ENCODE measurements around the gene PCDHGA7.
"Not testable (repeated sequence)": the region's sequence is repeated elsewhere in the genome, so short reads cannot be mapped to it uniquely, and the experiment has no call there.

Gene PCDHGA7

GRCh38 chr5:141369994-141370848, 12.3 kb upstream of the PCDHGA7 start, which contains the start of gene PCDHGB3:
Gene PCDHGB3 (plus strand): TSS chr5:141370242. CDS start chr5:141370395, 153 bp downstream.
- H3K4me3 ChIP-seq (ENCODE audit: low read depth, low read length) = peak within 1 kb of the TSS; percentile 67
- H3K4me1 ChIP-seq (ENCODE audit: control insufficient read depth, insufficient read depth, low read length, unreplicated experiment) = no peaks in the 10 kb centered on the region
- no peak within 1 kb of the TSS for H3K27ac ChIP-seq (ENCODE audit: low read depth, low read length)
- peaks cover 91% of the 10 kb centered on the region for H3K27me3 ChIP-seq (ENCODE audit: insufficient read depth, low read length)
- peak within 1 kb of the TSS; percentile 59 for H2AFZ ChIP-seq (ENCODE audit: low read length, unreplicated experiment)
- H3K36me3 ChIP-seq (ENCODE audit: insufficient read depth, low read length) = no peaks in the 10 kb centered on the region
- no peaks in the 10 kb centered on the region for H3K79me2 ChIP-seq (ENCODE audit: control insufficient read depth, insufficient read depth, low read length, unreplicated experiment)

- Histone ChIP-seq H3K27ac (ENCODE audit: low read depth, low read length) (no peak overlapping the region), H3K27me3 (ENCODE audit: insufficient read depth, low read length) (peaks cover 77% of the 10 kb centered on the region), H2AFZ (ENCODE audit: low read length, unreplicated experiment) (no peak overlapping the region), H3K4me1 (ENCODE audit: control insufficient read depth, insufficient read depth, low read length, unreplicated experiment) (no peaks in the 10 kb centered on the region), H3K4me3 (ENCODE audit: low read depth, low read length) (no peak overlapping the region), H3K79me2 (ENCODE audit: control insufficient read depth, insufficient read depth, low read length, unreplicated experiment) (no peaks in the 10 kb centered on the region), H3K36me3 (ENCODE audit: insufficient read depth, low read length) (no peaks in the 10 kb centered on the region)
These were observed 10.7 kb upstream of the PCDHGA7 start for GRCh38 chr5:141371572-141372475.

- Histone ChIP-seq H3K4me1 (ENCODE audit: control insufficient read depth, insufficient read depth, low read length, unreplicated experiment) (no peaks in the 10 kb centered on the region), H2AFZ (ENCODE audit: low read length, unreplicated experiment) (no peak within 1 kb of the TSS), H3K4me3 (ENCODE audit: low read depth, low read length) (peak within 1 kb of the TSS; percentile 67), H3K27me3 (ENCODE audit: insufficient read depth, low read length) (peaks cover 72% of the 10 kb centered on the region), H3K36me3 (ENCODE audit: insufficient read depth, low read length) (no peaks in the 10 kb centered on the region), H3K79me2 (ENCODE audit: control insufficient read depth, insufficient read depth, low read length, unreplicated experiment) (no peaks in the 10 kb centered on the region), H3K27ac (ENCODE audit: low read depth, low read length) (no peak within 1 kb of the TSS)
These were observed 8.7 kb upstream of the PCDHGA7 start, which contains the start of gene PCDHGA6 for GRCh38 chr5:141373673-141374317. Gene PCDHGA6 (plus strand): TSS chr5:141373891. CDS start chr5:141374084, 193 bp downstream.

GRCh38 chr5:141374627-141375026, 7.9 kb upstream of the PCDHGA7 start:
- H2AFZ ChIP-seq (ENCODE audit: low read length, unreplicated experiment) = no peak overlapping the region
- peak overlapping the region; percentile 67; the same call in 1 of the 2 replicates for H3K4me3 ChIP-seq (ENCODE audit: low read depth, low read length)
- H3K4me1 ChIP-seq (ENCODE audit: control insufficient read depth, insufficient read depth, low read length, unreplicated experiment) = no peaks in the 10 kb centered on the region
- H3K79me2 ChIP-seq (ENCODE audit: control insufficient read depth, insufficient read depth, low read length, unreplicated experiment) = no peaks in the 10 kb centered on the region
- H3K27ac ChIP-seq (ENCODE audit: low read depth, low read length) = no peak overlapping the region
- peaks cover 74% of the 10 kb centered on the region for H3K27me3 ChIP-seq (ENCODE audit: insufficient read depth, low read length)
- no peaks in the 10 kb centered on the region for H3K36me3 ChIP-seq (ENCODE audit: insufficient read depth, low read length)

- peaks cover 74% of the 10 kb centered on the region for H3K27me3 ChIP-seq (ENCODE audit: insufficient read depth, low read length)
- not testable (repeated sequence) for H3K36me3 ChIP-seq (ENCODE audit: insufficient read depth, low read length); H3K4me1 ChIP-seq (ENCODE audit: control insufficient read depth, insufficient read depth, low read length, unreplicated experiment); H3K4me3 ChIP-seq (ENCODE audit: low read depth, low read length); H2AFZ ChIP-seq (ENCODE audit: low read length, unreplicated experiment); H3K79me2 ChIP-seq (ENCODE audit: control insufficient read depth, insufficient read depth, low read length, unreplicated experiment); H3K27ac ChIP-seq (ENCODE audit: low read depth, low read length)
These were observed 6.9 kb upstream of the PCDHGA7 start for GRCh38 chr5:141375444-141376155.

- Histone ChIP-seq H3K27ac (ENCODE audit: low read depth, low read length) (no peak overlapping the region), H3K4me3 (ENCODE audit: low read depth, low read length) (no peak overlapping the region), H3K4me1 (ENCODE audit: control insufficient read depth, insufficient read depth, low read length, unreplicated experiment) (no peaks in the 10 kb centered on the region), H3K36me3 (ENCODE audit: insufficient read depth, low read length) (no peaks in the 10 kb centered on the region), H3K79me2 (ENCODE audit: control insufficient read depth, insufficient read depth, low read length, unreplicated experiment) (no peaks in the 10 kb centered on the region), H3K27me3 (ENCODE audit: insufficient read depth, low read length) (peaks cover 83% of the 10 kb centered on the region), H2AFZ (ENCODE audit: low read length, unreplicated experiment) (no peak overlapping the region)
These were observed 803 bp downstream of the PCDHGA7 start for GRCh38 chr5:141383345-141383744.

- H3K4me1 ChIP-seq (ENCODE audit: control insufficient read depth, insufficient read depth, low read length, unreplicated experiment) = no peaks in the 10 kb centered on the region
- no peak overlapping the region for H3K4me3 ChIP-seq (ENCODE audit: low read depth, low read length)
These were observed 2.1 kb downstream of the PCDHGA7 start for GRCh38 chr5:141384471-141385267.

GRCh38 chr5:141387557-141388311, 5.2 kb downstream of the PCDHGA7 start, which contains the start of gene PCDHGB4:
Gene PCDHGB4 (plus strand): TSS chr5:141387698. CDS start chr5:141387885, 187 bp downstream.
- peak within 1 kb of the TSS; percentile 56 for H3K4me3 ChIP-seq (ENCODE audit: low read depth, low read length)
- peaks cover 88% of the 10 kb centered on the region for H3K27me3 ChIP-seq (ENCODE audit: insufficient read depth, low read length)
- H3K79me2 ChIP-seq (ENCODE audit: control insufficient read depth, insufficient read depth, low read length, unreplicated experiment); H3K4me1 ChIP-seq (ENCODE audit: control insufficient read depth, insufficient read depth, low read length, unreplicated experiment); H2AFZ ChIP-seq (ENCODE audit: low read length, unreplicated experiment); H3K36me3 ChIP-seq (ENCODE audit: insufficient read depth, low read length); H3K27ac ChIP-seq (ENCODE audit: low read depth, low read length): not testable (repeated sequence)

More at GRCh38 chr5:141384471-141385267, 2.1 kb downstream of the PCDHGA7 start:
- Histone ChIP-seq H3K27ac (ENCODE audit: low read depth, low read length) (no peak overlapping the region), H2AFZ (ENCODE audit: low read length, unreplicated experiment) (no peak overlapping the region), H3K27me3 (ENCODE audit: insufficient read depth, low read length) (peaks cover 84% of the 10 kb centered on the region), H3K79me2 (ENCODE audit: control insufficient read depth, insufficient read depth, low read length, unreplicated experiment) (no peaks in the 10 kb centered on the region), H3K36me3 (ENCODE audit: insufficient read depth, low read length) (no peaks in the 10 kb centered on the region)

GRCh38 chr5:141388661-141389060, 6.1 kb downstream of the PCDHGA7 start:
- Histone ChIP-seq H3K36me3 (ENCODE audit: insufficient read depth, low read length) (no peaks in the 10 kb centered on the region), H3K4me3 (ENCODE audit: low read depth, low read length) (peak overlapping the region; percentile 36; the same call in 1 of the 2 replicates), H2AFZ (ENCODE audit: low read length, unreplicated experiment) (no peak overlapping the region), H3K27me3 (ENCODE audit: insufficient read depth, low read length) (peaks cover 88% of the 10 kb centered on the region), H3K4me1 (ENCODE audit: control insufficient read depth, insufficient read depth, low read length, unreplicated experiment) (no peaks in the 10 kb centered on the region), H3K27ac (ENCODE audit: low read depth, low read length) (no peak overlapping the region), H3K79me2 (ENCODE audit: control insufficient read depth, insufficient read depth, low read length, unreplicated experiment) (no peaks in the 10 kb centered on the region)
